Erythroblast (primary cell): Measurements from ENCODE around the gene CMTM7.

Experiments used
- GATA1 ChIP-seq: IDR thresholded peaks from 2 replicates; pipeline ENCODE4 v1.6.1; 2011; ENCODE audit warnings: low read depth, mild to moderate bottlenecking, control low read depth, low read length, moderate library complexity
- POLR2A ChIP-seq: IDR thresholded peaks from 2 replicates; pipeline ENCODE4 v1.6.1; 2011; ENCODE audit warnings: mild to moderate bottlenecking, low read length

DNA sequence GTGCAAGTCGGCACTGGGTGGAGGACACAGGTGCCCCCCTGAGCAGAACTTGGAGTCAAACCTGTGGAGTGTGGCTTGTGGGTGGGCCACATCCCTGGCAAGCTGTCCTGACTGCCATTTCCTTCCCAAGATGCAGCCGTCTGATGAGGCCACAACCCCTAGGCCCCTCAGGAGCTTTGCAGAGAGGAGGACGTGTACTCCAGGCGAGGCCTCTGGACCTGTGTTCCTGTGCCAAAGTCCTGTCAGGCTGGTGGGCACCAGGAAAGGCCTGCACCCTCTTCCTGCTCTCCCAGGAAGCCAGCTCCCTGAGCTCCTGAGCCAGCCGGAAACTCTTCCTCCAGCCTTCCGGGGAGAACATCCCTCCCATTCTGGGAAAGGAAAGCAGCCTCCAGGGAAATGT lies 62.5 kb downstream of the CMTM7 start:
- TF ChIP-seq POLR2A (no peak), GATA1 (no peak)
